ENCODE results near the gene ZEB1.

- TF ChIP-seq CTCF (IDR thresholded peaks at IDR 0.05) (no peak), POLR2A (IDR thresholded peaks at IDR 0.05) (no peak)
Observed at GRCh38 chr10:31347705-31348104, 28.7 kb downstream of the ZEB1 start.
